Erythroblast (primary cell): ENCODE results near the gene CLTCL1.

Experiments
- GATA1 ChIP-seq: IDR thresholded peaks from 2 replicates; pipeline ENCODE4 v1.6.1; 2011; ENCODE audit warnings: low read depth, mild to moderate bottlenecking, control low read depth, low read length, moderate library complexity
- POLR2A ChIP-seq: IDR thresholded peaks from 2 replicates; pipeline ENCODE4 v1.6.1; 2011; ENCODE audit warnings: mild to moderate bottlenecking, low read length

DNA sequence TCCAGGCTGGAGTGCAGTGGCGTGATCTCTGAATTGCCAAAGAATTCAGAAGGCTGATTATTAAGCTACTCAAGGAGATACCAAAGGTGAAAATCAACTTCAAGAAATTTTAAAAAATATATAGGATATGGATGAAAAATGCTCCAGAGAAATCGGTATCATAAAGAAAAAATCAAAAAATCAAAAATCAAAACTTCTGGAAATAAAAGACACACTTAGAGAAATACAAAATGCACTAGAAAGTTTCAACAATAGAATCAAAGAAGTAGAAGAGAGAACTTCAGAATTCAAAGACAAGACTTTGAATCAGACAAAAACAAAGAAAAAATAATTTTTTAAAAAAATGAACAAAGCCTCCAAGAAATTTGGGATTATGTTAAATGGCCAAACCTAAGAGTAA lies 45.6 kb upstream of the CLTCL1 start:
- TF ChIP-seq POLR2A (no peak), GATA1 (no peak)
